ENCODE measurements around the gene ELL2.

- no peak for TF ChIP-seq POLR2A (IDR thresholded peaks at IDR 0.05; ENCODE audit: low read depth, low read length)
- no peak for TF ChIP-seq TAF1 (IDR thresholded peaks at IDR 0.05; ENCODE audit: low read depth, low read length)
Observed at GRCh38 chr5:95889076-95889475, 72.6 kb downstream of the ELL2 start.
